ENCODE results near the gene RAB6B. TPM values are rescaled to one million over a fixed set of nuclear protein-coding genes. Genes with fewer than 3 reads are reported as not detected.

RAB6B gene
- total RNA-seq, 1 donor from 2014 or later, result 11.0 TPM

- TF ChIP-seq, protein P1, sequence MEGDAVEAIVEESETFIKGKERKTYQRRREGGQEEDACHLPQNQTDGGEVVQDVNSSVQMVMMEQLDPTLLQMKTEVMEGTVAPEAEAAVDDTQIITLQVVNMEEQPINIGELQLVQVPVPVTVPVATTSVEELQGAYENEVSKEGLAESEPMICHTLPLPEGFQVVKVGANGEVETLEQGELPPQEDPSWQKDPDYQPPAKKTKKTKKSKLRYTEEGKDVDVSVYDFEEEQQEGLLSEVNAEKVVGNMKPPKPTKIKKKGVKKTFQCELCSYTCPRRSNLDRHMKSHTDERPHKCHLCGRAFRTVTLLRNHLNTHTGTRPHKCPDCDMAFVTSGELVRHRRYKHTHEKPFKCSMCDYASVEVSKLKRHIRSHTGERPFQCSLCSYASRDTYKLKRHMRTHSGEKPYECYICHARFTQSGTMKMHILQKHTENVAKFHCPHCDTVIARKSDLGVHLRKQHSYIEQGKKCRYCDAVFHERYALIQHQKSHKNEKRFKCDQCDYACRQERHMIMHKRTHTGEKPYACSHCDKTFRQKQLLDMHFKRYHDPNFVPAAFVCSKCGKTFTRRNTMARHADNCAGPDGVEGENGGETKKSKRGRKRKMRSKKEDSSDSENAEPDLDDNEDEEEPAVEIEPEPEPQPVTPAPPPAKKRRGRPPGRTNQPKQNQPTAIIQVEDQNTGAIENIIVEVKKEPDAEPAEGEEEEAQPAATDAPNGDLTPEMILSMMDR (IDR thresholded peaks at IDR 0.05; ENCODE audit: unreplicated experiment), result no peak
- H3K36me3 Mint-ChIP-seq, result no peaks in the 10 kb centered on the region
- H3K27me3 Mint-ChIP-seq (ENCODE audit: low read depth), result no peaks in the 10 kb centered on the region
- H3K27ac Mint-ChIP-seq, result no peak overlapping the region
- H3K9me3 Mint-ChIP-seq, result no peaks in the 10 kb centered on the region
- no peak for DNase-seq (ENCODE audit: low spot score in 2 of 2, unreplicated experiment in 2 of 2)
- H3K4me1 Mint-ChIP-seq, result no peaks in the 10 kb centered on the region
- H3K4me3 Mint-ChIP-seq, result no peak overlapping the region
Observed at GRCh38 chr3:133831966-133832801, 63.5 kb downstream of the RAB6B start.

DNA sequence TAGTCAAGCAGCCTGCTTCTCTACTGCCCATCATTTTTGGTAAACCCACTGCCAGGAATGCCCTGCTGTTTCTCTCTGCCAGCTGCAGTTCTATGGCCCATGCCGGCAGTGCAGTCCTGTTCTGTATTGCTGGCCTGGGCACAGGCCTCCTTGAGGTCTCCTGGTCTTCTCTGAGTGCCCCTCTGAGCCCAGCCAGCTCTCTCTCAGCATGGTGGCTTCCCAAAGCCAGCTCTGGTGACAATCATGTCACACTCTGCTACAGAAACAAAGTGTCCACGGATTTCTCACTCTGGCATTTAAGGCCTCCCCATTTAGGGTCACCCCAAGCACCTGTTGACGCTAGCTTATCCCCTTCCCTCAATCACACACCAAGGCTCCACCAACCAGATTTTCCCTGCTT, 65.6 kb downstream of the RAB6B start:
- no peak overlapping the region for H3K4me3 Mint-ChIP-seq
- H3K9me3 Mint-ChIP-seq, result no peaks in the 10 kb centered on the region
- no peak for DNase-seq (ENCODE audit: low spot score in 2 of 2, unreplicated experiment in 2 of 2)
- no peaks in the 10 kb centered on the region for H3K4me1 Mint-ChIP-seq
- H3K27me3 Mint-ChIP-seq (ENCODE audit: low read depth), result no peaks in the 10 kb centered on the region
- TF ChIP-seq, protein P1 (IDR thresholded peaks at IDR 0.05; ENCODE audit: unreplicated experiment), result no peak
- peaks cover 8% of the 10 kb centered on the region for H3K36me3 Mint-ChIP-seq
- no peak overlapping the region for H3K27ac Mint-ChIP-seq

- DNase-seq (ENCODE audit: low spot score in 2 of 2, unreplicated experiment in 2 of 2), result no peak
- Mint-ChIP-seq H3K4me3 (no peak overlapping the region), H3K27me3 (ENCODE audit: low read depth) (no peaks in the 10 kb centered on the region), H3K27ac (no peak overlapping the region), H3K9me3 (no peaks in the 10 kb centered on the region), H3K36me3 (peaks cover 10% of the 10 kb centered on the region), H3K4me1 (no peaks in the 10 kb centered on the region)
- TF ChIP-seq, protein P1 (IDR thresholded peaks at IDR 0.05; ENCODE audit: unreplicated experiment), result no peak
Observed at GRCh38 chr3:133829310-133829707, 66.4 kb downstream of the RAB6B start.

GRCh38 chr3:133828576-133829309, 66.9 kb downstream of the RAB6B start:
- no peaks in the 10 kb centered on the region for H3K9me3 Mint-ChIP-seq
- H3K4me3 Mint-ChIP-seq, result no peak overlapping the region
- H3K4me1 Mint-ChIP-seq, result no peaks in the 10 kb centered on the region
- no peak overlapping the region for H3K27ac Mint-ChIP-seq
- TF ChIP-seq, protein P1 (IDR thresholded peaks at IDR 0.05; ENCODE audit: unreplicated experiment), result no peak
- no peak for DNase-seq (ENCODE audit: low spot score in 2 of 2, unreplicated experiment in 2 of 2)
- H3K36me3 Mint-ChIP-seq, result peaks cover 15% of the 10 kb centered on the region
- H3K27me3 Mint-ChIP-seq (ENCODE audit: low read depth), result no peaks in the 10 kb centered on the region

DNA sequence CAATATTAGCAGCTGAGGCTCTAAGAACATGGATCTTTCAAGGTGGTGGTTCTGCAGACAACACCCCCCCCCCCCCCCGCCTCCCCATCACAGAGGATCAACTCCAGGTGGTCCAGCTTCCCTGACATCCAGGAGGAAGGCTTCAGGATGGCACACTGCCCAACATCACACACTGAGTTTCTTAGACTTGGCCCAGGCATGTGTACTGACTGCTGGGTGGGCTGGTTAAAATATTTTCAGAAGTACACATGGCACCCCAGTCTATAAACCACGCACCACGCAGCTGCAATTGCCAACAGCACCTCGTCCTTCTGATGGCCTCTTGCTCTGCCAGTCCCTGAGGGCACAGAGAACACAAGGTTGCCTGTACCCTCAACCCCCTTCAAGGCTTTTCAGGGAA, 68.0 kb downstream of the RAB6B start:
- Mint-ChIP-seq H3K4me1 (no peaks in the 10 kb centered on the region), H3K27me3 (ENCODE audit: low read depth) (no peaks in the 10 kb centered on the region), H3K9me3 (no peaks in the 10 kb centered on the region), H3K27ac (no peak overlapping the region), H3K4me3 (no peak overlapping the region), H3K36me3 (peaks cover 25% of the 10 kb centered on the region)
- no peak for DNase-seq (ENCODE audit: low spot score in 2 of 2, unreplicated experiment in 2 of 2)
- TF ChIP-seq, protein P1 (IDR thresholded peaks at IDR 0.05; ENCODE audit: unreplicated experiment), result no peak
